IMR-90 (cell line): ENCODE results near the gene GPR65. TPM values are rescaled to one million over a fixed set of nuclear protein-coding genes. Genes with fewer than 3 reads are reported as not detected.
A peak's percentile ranks its signal among the peaks of the same experiment; 100 is the strongest.

Experiments used
- ATAC-seq: fragments of 200-7000 bp; cut with Tn5 transposase; 2 replicates; pipeline ENCODE4 v1.9.1; 2020; ENCODE audit warnings: low read depth, mild to moderate bottlenecking, moderate library complexity
- BruUV-seq: library from RNA; stranded (reverse); fragments of 400-500 nt; replicated peaks from 2 replicates; lab custom pipeline; 2021; lab: Mats Ljungman, UMichigan
- CTCF ChIA-PET: fragments of 300-600 bp; formaldehyde crosslinking; extraction: SDS; loops from one replicate; lab custom pipeline; 2021; ENCODE audit warnings: antibody characterized with exemption; lab: Yijun Ruan, JAX
- POLR2A ChIA-PET: fragments of 300-600 bp; sonication (Branson Sonifier 250); formaldehyde crosslinking; loops from one replicate; lab custom pipeline; 2022; ENCODE audit warnings: antibody characterized with exemption; ENCODE audit not compliant: unreplicated experiment; lab: Charles Lee
- DNase-seq: peaks from one replicate; pipeline ENCODE4 v3.0.0; 2013
- H2AFZ ChIP-seq: replicated peaks from 2 replicates; pipeline ENCODE3; 2013; ENCODE audit warnings: low read length, mild to moderate bottlenecking; ENCODE audit not compliant: poor library complexity
- H2AK5ac ChIP-seq: 2 replicates; pipeline ENCODE4 v1.6.1; 2013; ENCODE audit warnings: low read depth, low read length, inconsistent platforms
- H2AK9ac ChIP-seq: replicated peaks from 2 replicates; pipeline ENCODE3; 2013; ENCODE audit warnings: mild to moderate bottlenecking, low read depth, low read length, moderate library complexity; ENCODE audit not compliant: poor library complexity
- H2BK120ac ChIP-seq: 2 replicates; pipeline ENCODE4 v1.6.1; 2013; ENCODE audit warnings: low read depth, low read length, inconsistent platforms
- H2BK15ac ChIP-seq: 3 replicates; pipeline ENCODE4 v1.6.1; 2013; ENCODE audit warnings: low read depth, low read length, inconsistent platforms
- H2BK20ac ChIP-seq: 2 replicates; pipeline ENCODE4 v1.6.1; 2013; ENCODE audit warnings: low read depth, mild to moderate bottlenecking, inconsistent platforms, low read length, moderate library complexity
- H2BK5ac ChIP-seq: 2 replicates; pipeline ENCODE4 v1.6.1; 2013; ENCODE audit warnings: mild to moderate bottlenecking, low read depth, low read length, inconsistent platforms; ENCODE audit not compliant: poor library complexity, severe bottlenecking
- H3K14ac ChIP-seq: replicated peaks from 2 replicates; pipeline ENCODE4 v1.6.1; 2013; ENCODE audit warnings: low read depth, low read length, inconsistent platforms
- H3K18ac ChIP-seq: 2 replicates; pipeline ENCODE4 v1.6.1; 2013; ENCODE audit warnings: low read depth, low read length, control low read depth
- H3K23ac ChIP-seq: 2 replicates; pipeline ENCODE4 v1.6.1; 2013; ENCODE audit warnings: low read depth, low read length, inconsistent platforms
- H3K27ac ChIP-seq: 2 replicates; pipeline ENCODE4 v1.5.1; 2013; ENCODE audit warnings: mild to moderate bottlenecking, control low read depth, low read length; ENCODE audit not compliant: insufficient read depth
- H3K27me3 ChIP-seq: 2 replicates; pipeline ENCODE4 v1.6.1; 2013; ENCODE audit warnings: low read length; ENCODE audit not compliant: control insufficient read depth, insufficient read depth
- H3K36me3 ChIP-seq: 2 replicates; pipeline ENCODE4 v1.6.1; 2013; ENCODE audit warnings: low read length, mixed read lengths; ENCODE audit not compliant: control insufficient read depth, insufficient read depth
- H3K4ac ChIP-seq: 2 replicates; pipeline ENCODE4 v1.6.1; 2013; ENCODE audit warnings: low read depth, low read length, inconsistent platforms
- H3K4me1 ChIP-seq: 2 replicates; pipeline ENCODE4 v1.6.1; 2013; ENCODE audit warnings: low read length, mixed read lengths; ENCODE audit not compliant: control insufficient read depth, insufficient read depth
- H3K4me2 ChIP-seq: 2 replicates; pipeline ENCODE4 v1.6.1; 2013; ENCODE audit warnings: low read depth, mild to moderate bottlenecking, control low read depth, low read length, moderate library complexity
- H3K4me3 ChIP-seq: 2 replicates; pipeline ENCODE4 v1.5.1; 2013; ENCODE audit warnings: low read depth, mild to moderate bottlenecking, control low read depth, low read length, moderate library complexity; ENCODE audit not compliant: insufficient read depth
- H3K56ac ChIP-seq: 2 replicates; pipeline ENCODE4 v1.6.1; 2013; ENCODE audit warnings: low read length, inconsistent platforms; ENCODE audit not compliant: insufficient read depth; ENCODE audit errors: extremely low read depth
- H3K79me1 ChIP-seq, 2 experiments: 2 replicates each; pipeline ENCODE4 v1.6.1; 2013; ENCODE audit warnings: low read length in 2 of 2, inconsistent platforms in 1 of 2, low read depth in 1 of 2
- H3K9ac ChIP-seq: 2 replicates; pipeline ENCODE4 v1.6.1; 2013; ENCODE audit warnings: low read depth, low read length, control low read depth
- H3K9me1 ChIP-seq: 2 replicates; pipeline ENCODE4 v1.6.1; 2013; ENCODE audit warnings: low read length, inconsistent platforms; ENCODE audit not compliant: insufficient read depth
- H3K9me3 ChIP-seq: 2 replicates; pipeline ENCODE4 v1.6.1; 2013; ENCODE audit warnings: low read length; ENCODE audit not compliant: control insufficient read depth, insufficient read depth
- H4K20me1 ChIP-seq: 2 replicates; pipeline ENCODE4 v1.6.1; 2013; ENCODE audit warnings: low read length, inconsistent platforms; ENCODE audit not compliant: insufficient read depth
- H4K5ac ChIP-seq: 2 replicates; pipeline ENCODE4 v1.6.1; 2013; ENCODE audit warnings: mild to moderate bottlenecking, low read depth, low read length, control low read depth
- H4K8ac ChIP-seq, 2 experiments: 2 replicates each; pipeline ENCODE4 v1.6.1; 2013; ENCODE audit warnings: low read depth in 2 of 2, low read length in 2 of 2, control low read depth in 1 of 2, inconsistent platforms in 1 of 2
- H4K91ac ChIP-seq: 2 replicates; pipeline ENCODE4 v1.6.1; 2013; ENCODE audit warnings: low read depth, low read length, inconsistent platforms; ENCODE audit not compliant: insufficient read depth
- NFE2L2 ChIP-seq: fragments of 150-350 bp; IDR thresholded peaks from 2 replicates; pipeline ENCODE4 v1.6.1; 2016; ENCODE audit warnings: low read depth, mild to moderate bottlenecking, low read length
- SMC3 ChIP-seq: fragments of 150-350 bp; IDR thresholded peaks from 2 replicates; pipeline ENCODE4 v1.6.1; 2016; ENCODE audit warnings: low read depth, mild to moderate bottlenecking, antibody characterized with exemption, low read length, moderate library complexity
- whole genome bisulfite sequencing, 2 experiments: methylation state at CpG; one replicate each; pipeline versions ENCODE4 v1.1.5 to v1.1.7; 2013; ENCODE audit warnings: missing lambda C conversion rate in 2 of 2; ENCODE audit not compliant: insufficient read length in 1 of 2; ENCODE audit errors: extremely low coverage in 2 of 2; 5-methylcytosine and 5-hydroxymethylcytosine counted together
- dilution Hi-C: fragments of 300-500 bp; cut with HindIII; formaldehyde crosslinking; loops from one replicate; pipeline ENCODE4 v1.14.3; 2018; ENCODE audit warnings: low sequenced_read_pairs; ENCODE audit not compliant: unreplicated experiment
- in situ Hi-C: fragments of 300-500 bp; cut with MboI; formaldehyde crosslinking; loops from 3 replicates; pipeline ENCODE4 v1.14.3; 2019; ENCODE audit warnings: low sequenced_read_pairs, inconsistent platforms, mixed read lengths
- intact Hi-C: fragments of 100-400 bp; cut with micrococcal nuclease; formaldehyde crosslinking; loops from 2 replicates; pipeline ENCODE4 v1.10.0; 2022
- polyA plus RNA-seq, 3 experiments: library from polyadenylated mRNA; depleted of rRNA; stranded (reverse); fragments of >200 nt; gene quantifications; 2 replicates each; pipeline ENCODE4 v1.2.3, GENCODE V29; 2012; ENCODE audit warnings: low replicate concordance in 1 of 3
- total RNA-seq: library from RNA; depleted of rRNA; stranded (reverse); fragments of >200 nt; gene quantifications from 2 replicates; pipeline ENCODE4 v1.2.3, GENCODE V29; 2012

Gene GPR65
- total and polyA plus RNA-seq, 2 of the 4 experiments (the other 2 are of a cell fraction): 0.05 to 0.18 TPM

DNA sequence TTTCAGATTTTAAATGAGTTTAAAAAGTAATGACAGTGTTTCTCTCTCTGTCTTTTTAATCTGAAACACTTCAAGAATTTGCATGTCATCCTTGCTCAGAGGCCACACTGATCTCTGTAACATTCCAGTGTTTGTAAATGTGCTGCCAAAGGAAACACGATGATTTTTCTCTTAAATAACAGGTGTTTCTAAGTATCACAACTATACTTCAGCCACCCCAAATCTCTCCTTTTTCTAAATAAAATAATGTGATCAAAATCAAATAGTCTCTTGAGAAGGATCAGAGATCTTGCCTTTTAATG is 8.7 kb upstream of the GPR65 start:
- no peak overlapping the region for H2AFZ ChIP-seq
- POLR2A ChIA-PET: no interaction called here
- no CpG with 5 or more reads among the region's 1 CpG for WGBS, 2 experiments

More for the DNA sequence above, 8.7 kb upstream of the GPR65 start:
- peak overlapping the region; percentile 54; the same call in 1 of the 2 replicates for H2BK120ac ChIP-seq
- H3K18ac ChIP-seq: peak overlapping the region; percentile 89; the same call in 1 of the 2 replicates
- peak overlapping the region; percentile 45; the same call in 1 of the 2 replicates for H3K9ac ChIP-seq
- H3K4me2 ChIP-seq: peak overlapping the region; percentile 75; the same call in 1 of the 2 replicates
- H3K14ac ChIP-seq: no peak overlapping the region
- no peak overlapping the region for H2BK15ac ChIP-seq
- BruUV-seq: no TSS peak
- peaks cover 0 to 9% of the 10 kb centered on the region in 2 experiments; a peak in 1 of 4 replicates for H3K79me1 ChIP-seq
- peaks cover 3% of the 10 kb centered on the region; the same call in 1 of the 2 replicates for H3K9me1 ChIP-seq
- no peak overlapping the region for H2BK20ac ChIP-seq
- DNase-seq (peak; percentile 39), ATAC-seq (no peak)
- no peaks in the 10 kb centered on the region for H4K20me1 ChIP-seq
- in situ Hi-C loops: no loop called here
- peaks cover 8% of the 10 kb centered on the region for H3K4me1 ChIP-seq
- intact Hi-C loops: no loop called here
- no peaks in the 10 kb centered on the region for H3K9me3 ChIP-seq
- H3K23ac ChIP-seq: no peak overlapping the region
- no peak overlapping the region; the same call in 1 of the 2 replicates for H4K5ac ChIP-seq
- no peak overlapping the region for H3K56ac ChIP-seq
- H4K91ac ChIP-seq: no peak overlapping the region
- dilution Hi-C loops: no loop called here
- H3K36me3 ChIP-seq: no peaks in the 10 kb centered on the region
- H2AK5ac ChIP-seq: no peak overlapping the region
- H3K27ac ChIP-seq: no peak overlapping the region
- H3K27me3 ChIP-seq: no peaks in the 10 kb centered on the region; the same call in 1 of the 2 replicates
- no peak overlapping the region for H3K4me3 ChIP-seq
- H2BK5ac ChIP-seq: peak overlapping the region; percentile 78
- H4K8ac ChIP-seq: peak overlapping the region in 1 of 2 experiments; percentile 76; a peak in 2 of 4 replicates
- H2AK9ac ChIP-seq: no peak overlapping the region
- CTCF ChIA-PET: no interaction called here
- TF ChIP-seq NFE2L2 (peak; percentile 38; the same call in 1 of the 2 replicates), SMC3 (no peak)
- H3K4ac ChIP-seq: no peak overlapping the region
